Measurements from ENCODE around the gene PPIE. TPM values are rescaled to one million over a fixed set of nuclear protein-coding genes. Genes with fewer than 3 reads are reported as not detected.
"Not testable (repeated sequence)": the region's sequence is repeated elsewhere in the genome, so short reads cannot be mapped to it uniquely, and the experiment has no call there.

The PPIE gene
- total and polyA plus RNA-seq, 2 of the 8 experiments (the other 6 are each of a cell fraction or from before 2014, with no cell fraction given), result 38.9 to 56.1 TPM

DNA sequence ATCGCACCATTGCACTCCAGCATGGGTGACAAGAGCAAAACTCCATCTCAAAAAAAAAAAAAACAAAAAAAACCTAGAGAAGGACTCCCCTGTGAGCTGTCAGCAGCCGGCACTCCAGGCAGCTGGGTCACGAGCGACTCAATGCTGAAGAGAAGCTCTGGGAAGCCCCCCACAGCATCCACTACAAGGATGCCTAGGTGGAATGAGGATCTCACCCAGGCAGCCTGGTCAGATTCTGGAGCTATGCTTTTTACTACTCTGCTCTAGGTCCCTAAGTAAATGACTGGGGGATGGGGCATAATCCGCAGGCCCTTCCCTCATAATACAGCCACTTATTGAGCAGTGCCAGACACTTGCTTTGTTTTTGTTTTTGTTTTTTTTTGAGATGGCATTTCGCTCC is 43.4 kb downstream of the PPIE start (continued):
- no peak for TF ChIP-seq SIN3A (conservative IDR thresholded peaks at IDR 0.05 in 1 of 2, IDR thresholded peaks at IDR 0.05 in 1 of 2; ENCODE audit: low read depth in 1 of 2, low read length in 2 of 2)
- TF ChIP-seq RBBP5 (IDR thresholded peaks at IDR 0.05; ENCODE audit: borderline replicate concordance, low read depth, low read length), result no peak
- TF ChIP-seq SAP30 (IDR thresholded peaks at IDR 0.05; ENCODE audit: insufficient read depth, insufficient replicate concordance, low read length), result no peak

DNA sequence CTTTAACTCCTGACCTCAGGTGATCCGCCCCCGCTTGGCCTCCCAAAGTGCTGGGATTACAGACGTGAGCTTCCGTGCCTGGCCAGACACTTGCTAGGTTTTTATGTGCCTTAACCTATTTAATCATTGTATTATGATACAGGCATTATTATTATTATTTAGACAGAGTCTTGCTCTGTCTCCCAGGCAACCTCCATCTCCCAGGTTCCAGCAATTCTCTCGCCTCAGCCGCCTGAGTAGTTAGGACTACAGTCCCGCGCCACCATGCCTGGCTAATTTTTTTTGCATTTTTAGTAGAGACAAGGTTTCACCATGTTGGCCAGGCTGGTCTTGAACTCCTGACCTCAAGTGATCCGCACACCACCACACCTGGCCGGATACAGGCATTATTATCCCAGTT is 44.0 kb downstream of the PPIE start:
- H2BK20ac ChIP-seq (ENCODE audit: low read length); H3K14ac ChIP-seq (ENCODE audit: insufficient read length); H3K79me2 ChIP-seq (ENCODE audit: control insufficient read depth in 1 of 2, insufficient read depth in 2 of 2, low read length in 2 of 2); H3K18ac ChIP-seq (ENCODE audit: extremely low read depth, low read length); H2BK5ac ChIP-seq (ENCODE audit: low read depth, low read length); H3K9ac ChIP-seq (replicated peaks in 1 of 4; ENCODE audit: extremely low read depth in 1 of 4, low read depth in 3 of 4, low read length in 3 of 4); H3K79me1 ChIP-seq (ENCODE audit: low read depth, low read length); H4K91ac ChIP-seq (replicated peaks; ENCODE audit: insufficient read length, low read length); H3K36me3 ChIP-seq (ENCODE audit: control insufficient read depth in 2 of 4, insufficient read depth in 4 of 4, low read length in 3 of 4); H2AK5ac ChIP-seq (ENCODE audit: low read depth, low read length); H3K4me1 ChIP-seq (replicated peaks in 1 of 4; ENCODE audit: control insufficient read depth in 3 of 4, insufficient read depth in 4 of 4, low read length in 3 of 4); H3K23ac ChIP-seq (ENCODE audit: insufficient read length); POLR2A ChIA-PET (ENCODE audit: partially characterized antibody); H3K4ac ChIP-seq (replicated peaks; ENCODE audit: insufficient read length, low read depth, low read length); H2AFZ ChIP-seq (ENCODE audit: low read length); H3K23me2 ChIP-seq (ENCODE audit: low read depth, low read length); H3K56ac ChIP-seq (replicated peaks; ENCODE audit: insufficient read length, low read depth, low read length); DNase-seq (ENCODE audit: low read depth in 1 of 2, low spot score in 2 of 2); H3K9me3 ChIP-seq (ENCODE audit: insufficient read depth in 2 of 2, low read depth in 1 of 2, low read length in 1 of 2); H4K8ac ChIP-seq (ENCODE audit: extremely low read depth, insufficient read depth, low read length); H2BK15ac ChIP-seq (ENCODE audit: low read length); H4K20me1 ChIP-seq (replicated peaks in 1 of 2; ENCODE audit: control insufficient read depth in 1 of 2, insufficient read depth in 2 of 2, low read length in 2 of 2); FAIRE-seq; H3K27ac ChIP-seq (ENCODE audit: low read depth, low read length); H3K4me3 ChIP-seq (ENCODE audit: extremely low read depth in 1 of 4, insufficient read depth in 2 of 4, low read depth in 3 of 4, low read length in 4 of 4); H2BK120ac ChIP-seq (replicated peaks; ENCODE audit: low read depth, low read length); H4K5ac ChIP-seq (ENCODE audit: insufficient read length, low read depth, low read length); H3K4me2 ChIP-seq (ENCODE audit: insufficient read depth in 1 of 2, low read depth in 2 of 2, low read length in 2 of 2); H2BK12ac ChIP-seq (ENCODE audit: low read depth, low read length): not testable (repeated sequence)
- WGBS, 2 experiments (ENCODE audit: extremely low coverage in 1 of 2, insufficient coverage in 1 of 2, insufficient read length in 1 of 2, insufficient replicate concordance in 2 of 2, low coverage in 1 of 2, low lambda C conversion rate in 2 of 2, missing lambda C conversion rate in 1 of 2), result 91% methylated on average over 10 of the region's 10 CpGs; no CpG with 5 or more reads in 1 of the 2 experiments
- CTCF ChIA-PET (ENCODE audit: partially characterized antibody), result interaction anchor here (4.0 kb wide), 1 partner anchor 16 kb away, joined by 22 read pairs; no protein-coding TSS in a partner anchor
- peaks cover 14 to 33% (median 23%) of the 10 kb centered on the region in 4 experiments for H3K27me3 ChIP-seq (replicated peaks in 1 of 4; ENCODE audit: control insufficient read depth in 3 of 4, extremely low read depth in 1 of 4, insufficient read depth in 3 of 4, low read length in 3 of 4)
